COLO829 (cell line): ENCODE measurements around the gene CBR4.
A peak's percentile ranks its signal among the peaks of the same experiment; 100 is the strongest.

Experiments
- DNase-seq: peaks from one replicate; pipeline ENCODE4 v3.0.0; 2012; ENCODE audit warnings: low spot score

Gene CBR4

GRCh38 chr4:169033660-169034059 lies 23.6 kb upstream of the CBR4 start:
- no peak for DNase-seq

GRCh38 chr4:169032883-169033645 lies 23.0 kb upstream of the CBR4 start:
- DNase-seq: no peak

GRCh38 chr4:169032194-169032593 lies 22.1 kb upstream of the CBR4 start:
- DNase-seq: no peak

GRCh38 chr4:169031392-169031791 lies 21.3 kb upstream of the CBR4 start:
- no peak for DNase-seq

GRCh38 chr4:169030562-169030982 lies 20.5 kb upstream of the CBR4 start:
- DNase-seq: peak; percentile 37

GRCh38 chr4:169029947-169030346 lies 19.9 kb upstream of the CBR4 start:
- DNase-seq: no peak

- DNase-seq: no peak
Measured at GRCh38 chr4:169027663-169028062, 17.6 kb upstream of the CBR4 start.

GRCh38 chr4:169025184-169025583 lies 15.1 kb upstream of the CBR4 start:
- no peak for DNase-seq

GRCh38 chr4:169024762-169025161 lies 14.7 kb upstream of the CBR4 start:
- peak; percentile 63 for DNase-seq

GRCh38 chr4:169018406-169018805 lies 8.4 kb upstream of the CBR4 start:
- DNase-seq: no peak

- no peak for DNase-seq
Measured at GRCh38 chr4:169017971-169018370, 7.9 kb upstream of the CBR4 start.

- no peak for DNase-seq
Measured at GRCh38 chr4:169015186-169015623, 5.2 kb upstream of the CBR4 start.

- no peak for DNase-seq
Measured at GRCh38 chr4:169014586-169014985, 4.5 kb upstream of the CBR4 start.

GRCh38 chr4:169013396-169013795 lies 3.3 kb upstream of the CBR4 start:
- DNase-seq: no peak

GRCh38 chr4:169012049-169012448 lies 2.0 kb upstream of the CBR4 start:
- DNase-seq: no peak

- DNase-seq: no peak
Measured at GRCh38 chr4:169009286-169010124, 550 bp downstream of the CBR4 start.

- DNase-seq: no peak
Measured at GRCh38 chr4:169005453-169006099, 4.5 kb downstream of the CBR4 start.

- DNase-seq: no peak
Measured at GRCh38 chr4:169000315-169000714, 9.7 kb downstream of the CBR4 start.

- no peak for DNase-seq
Measured at GRCh38 chr4:168999809-169000208, 10.2 kb downstream of the CBR4 start.

GRCh38 chr4:168998596-168998995 lies 11.5 kb downstream of the CBR4 start:
- peak; percentile 54 for DNase-seq

GRCh38 chr4:168995537-168996295 lies 14.3 kb downstream of the CBR4 start:
- DNase-seq: no peak

- no peak for DNase-seq
Measured at GRCh38 chr4:168994958-168995357, 15.1 kb downstream of the CBR4 start.
